ENCODE results near the gene RTP3.

GRCh38 chr3:46524008-46524407 lies 26.2 kb downstream of the RTP3 start:
- TF ChIP-seq EZH2 (IDR thresholded peaks at IDR 0.05; ENCODE audit: insufficient read depth, poor library complexity, severe bottlenecking) (no peak), EZH2phosphoT487 (IDR thresholded peaks at IDR 0.05; ENCODE audit: insufficient read depth, low read depth) (no peak)

Data from GM23248 (cell line).